Type B pancreatic cell (in vitro differentiated cells): ENCODE data around the gene C9orf152. TPM values are rescaled to one million over a fixed set of nuclear protein-coding genes. Genes with fewer than 3 reads are reported as not detected.

Experiments used
- DNase-seq: peaks from one replicate; pipeline ENCODE4 v3.0.0; 2021; ENCODE audit warnings: mixed read lengths; ENCODE audit not compliant: unreplicated experiment; ENCODE audit errors: extremely low spot score
- H3K27ac Mint-ChIP-seq: 2 replicates; pipeline ENCODE4 v1.8.0; 2021; ENCODE audit warnings: mild to moderate bottlenecking, mixed read lengths
- H3K27me3 Mint-ChIP-seq: 2 replicates; pipeline ENCODE4 v1.8.0; 2021; ENCODE audit warnings: mixed read lengths
- H3K36me3 Mint-ChIP-seq: 2 replicates; pipeline ENCODE4 v1.8.0; 2021; ENCODE audit warnings: mixed read lengths
- H3K4me1 Mint-ChIP-seq: one replicate; pipeline ENCODE4 v1.8.0; 2021; ENCODE audit warnings: mixed read lengths; ENCODE audit not compliant: unreplicated experiment
- H3K4me3 Mint-ChIP-seq: 2 replicates; pipeline ENCODE4 v1.8.0; 2021; ENCODE audit warnings: mild to moderate bottlenecking, mixed read lengths
- H3K9me3 Mint-ChIP-seq: 2 replicates; pipeline ENCODE4 v1.8.0; 2021; ENCODE audit warnings: mixed read lengths
- total RNA-seq: library from RNA; stranded (reverse); gene quantifications from 2 replicates; pipeline ENCODE4 v1.2.1, GENCODE V29; 2021; ENCODE audit warnings: low replicate concordance
- TF ChIP-seq, protein P1 (sequence below): fragments of 200-600 bp; sonication (generic); conservative IDR thresholded peaks from 2 replicates; pipeline ENCODE4 v1.5.0; 2021; ENCODE audit warnings: antibody characterized with exemption, mild to moderate bottlenecking

Gene C9orf152
- total RNA-seq, 1 donor from 2014 or later, result 2.8 TPM

DNA sequence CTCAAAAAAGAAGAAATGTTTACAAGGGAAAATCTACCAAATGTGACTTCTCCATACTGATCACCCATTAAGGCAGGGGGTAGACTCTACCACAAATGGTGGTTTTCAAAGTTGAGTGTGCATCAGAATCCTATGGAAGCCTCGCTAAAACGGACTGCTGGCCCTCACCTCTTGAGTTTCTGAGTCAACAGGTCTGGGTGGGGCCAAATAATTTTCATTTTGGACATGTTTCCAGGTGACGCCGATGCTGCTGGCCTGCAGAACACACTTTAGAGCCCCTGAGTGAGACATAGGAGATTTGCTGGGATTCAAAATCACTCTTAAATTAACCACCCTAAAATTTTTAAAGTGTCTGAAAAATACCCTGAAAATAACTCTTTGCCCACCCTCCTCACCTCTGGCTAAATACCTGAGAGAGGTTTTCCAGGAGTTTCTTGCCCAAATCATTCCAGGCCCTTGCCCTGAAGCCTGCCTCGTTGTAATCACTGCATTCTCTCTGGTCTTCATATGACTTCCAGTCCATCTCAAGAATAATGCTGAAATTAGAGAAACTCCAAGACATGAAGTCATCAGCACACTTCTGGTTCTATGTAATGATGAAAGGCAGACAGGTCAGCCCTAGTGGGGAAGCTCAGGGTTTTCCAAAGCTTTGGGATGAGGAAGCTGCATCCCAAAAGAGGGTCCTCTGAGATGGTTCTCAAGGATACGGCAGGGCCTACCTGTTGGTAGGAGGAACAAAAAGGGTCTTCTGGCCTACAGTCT is 18.2 kb downstream of the C9orf152 start:
- H3K9me3 Mint-ChIP-seq, result no peaks in the 10 kb centered on the region
- no peak overlapping the region for H3K4me3 Mint-ChIP-seq
- H3K36me3 Mint-ChIP-seq, result no peaks in the 10 kb centered on the region
- DNase-seq, result no peak
- H3K27me3 Mint-ChIP-seq, result no peaks in the 10 kb centered on the region
- H3K4me1 Mint-ChIP-seq, result peaks cover 14% of the 10 kb centered on the region
- no peak overlapping the region for H3K27ac Mint-ChIP-seq
- TF ChIP-seq, protein P1, sequence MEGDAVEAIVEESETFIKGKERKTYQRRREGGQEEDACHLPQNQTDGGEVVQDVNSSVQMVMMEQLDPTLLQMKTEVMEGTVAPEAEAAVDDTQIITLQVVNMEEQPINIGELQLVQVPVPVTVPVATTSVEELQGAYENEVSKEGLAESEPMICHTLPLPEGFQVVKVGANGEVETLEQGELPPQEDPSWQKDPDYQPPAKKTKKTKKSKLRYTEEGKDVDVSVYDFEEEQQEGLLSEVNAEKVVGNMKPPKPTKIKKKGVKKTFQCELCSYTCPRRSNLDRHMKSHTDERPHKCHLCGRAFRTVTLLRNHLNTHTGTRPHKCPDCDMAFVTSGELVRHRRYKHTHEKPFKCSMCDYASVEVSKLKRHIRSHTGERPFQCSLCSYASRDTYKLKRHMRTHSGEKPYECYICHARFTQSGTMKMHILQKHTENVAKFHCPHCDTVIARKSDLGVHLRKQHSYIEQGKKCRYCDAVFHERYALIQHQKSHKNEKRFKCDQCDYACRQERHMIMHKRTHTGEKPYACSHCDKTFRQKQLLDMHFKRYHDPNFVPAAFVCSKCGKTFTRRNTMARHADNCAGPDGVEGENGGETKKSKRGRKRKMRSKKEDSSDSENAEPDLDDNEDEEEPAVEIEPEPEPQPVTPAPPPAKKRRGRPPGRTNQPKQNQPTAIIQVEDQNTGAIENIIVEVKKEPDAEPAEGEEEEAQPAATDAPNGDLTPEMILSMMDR, result no peak

DNA sequence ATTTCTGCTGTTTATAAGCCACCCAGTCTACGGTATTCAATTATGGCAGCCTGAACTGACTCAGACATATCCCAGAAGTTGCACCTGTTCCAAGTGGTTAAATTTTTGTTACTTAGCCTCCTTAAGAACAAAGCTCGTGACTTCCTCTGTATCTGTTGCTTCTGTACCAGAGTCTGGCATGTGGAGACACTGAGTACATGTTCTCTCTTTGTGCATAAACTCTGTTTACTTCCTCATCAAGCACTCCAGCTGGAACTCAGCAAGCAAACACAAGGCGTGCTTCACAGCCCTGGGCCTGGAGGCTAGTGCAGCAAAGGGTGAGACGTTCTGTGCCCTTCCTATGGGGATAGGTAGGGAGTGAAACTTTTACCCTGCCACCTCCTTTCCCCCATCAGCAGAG is 19.0 kb downstream of the C9orf152 start:
- H3K9me3 Mint-ChIP-seq, result no peaks in the 10 kb centered on the region
- peaks cover 18% of the 10 kb centered on the region for H3K4me1 Mint-ChIP-seq
- TF ChIP-seq, protein P1, result no peak
- no peak overlapping the region for H3K4me3 Mint-ChIP-seq
- DNase-seq, result no peak
- H3K27ac Mint-ChIP-seq, result peak overlapping the region; percentile 82
- H3K27me3 Mint-ChIP-seq, result no peaks in the 10 kb centered on the region
- no peaks in the 10 kb centered on the region for H3K36me3 Mint-ChIP-seq

DNA sequence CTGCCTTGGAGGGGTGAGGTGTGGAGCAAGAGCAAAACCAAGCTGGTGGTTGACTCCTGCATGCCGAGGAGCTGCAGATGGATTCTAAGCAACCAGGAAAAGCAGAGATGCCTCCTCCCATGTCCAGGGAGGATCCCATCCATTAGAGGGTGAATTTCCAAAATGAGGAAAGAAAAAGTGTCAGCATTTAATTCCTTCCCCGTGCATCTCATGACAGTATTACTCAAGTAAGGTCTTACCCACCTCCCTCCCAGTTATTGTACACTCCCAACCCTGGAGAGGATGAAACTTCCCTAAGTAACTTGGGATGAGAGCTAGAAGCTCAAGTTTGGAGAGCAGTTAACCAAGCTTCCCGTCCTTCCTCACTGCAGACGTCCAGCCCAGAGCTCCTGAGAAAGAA is 19.9 kb downstream of the C9orf152 start:
- Mint-ChIP-seq H3K27me3 (no peaks in the 10 kb centered on the region), H3K27ac (no peak overlapping the region), H3K36me3 (no peaks in the 10 kb centered on the region), H3K4me1 (peaks cover 17% of the 10 kb centered on the region), H3K4me3 (no peak overlapping the region), H3K9me3 (no peaks in the 10 kb centered on the region)
- no peak for DNase-seq
- TF ChIP-seq, protein P1, result no peak

DNA sequence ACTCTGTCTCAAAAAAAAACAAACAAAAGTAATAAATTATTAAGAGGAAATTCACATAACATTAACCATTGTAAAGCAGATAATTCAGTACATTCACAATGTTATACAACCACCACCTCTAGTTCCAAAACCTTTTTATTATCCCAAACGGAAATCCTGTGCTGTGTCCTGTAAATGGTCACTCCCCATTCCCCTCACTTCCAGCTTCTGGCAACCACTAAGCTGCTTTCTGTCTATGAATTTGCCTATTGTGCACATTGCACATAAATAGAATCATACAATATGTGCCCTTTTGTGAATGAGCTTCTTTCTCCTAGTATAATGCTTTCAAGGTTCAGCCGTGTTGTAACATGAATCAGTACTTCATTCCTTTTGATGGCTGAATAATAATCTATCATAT is 20.8 kb downstream of the C9orf152 start:
- Mint-ChIP-seq H3K36me3 (no peaks in the 10 kb centered on the region), H3K27me3 (no peaks in the 10 kb centered on the region), H3K4me3 (no peak overlapping the region), H3K9me3 (no peaks in the 10 kb centered on the region), H3K4me1 (peaks cover 9% of the 10 kb centered on the region), H3K27ac (no peak overlapping the region)
- DNase-seq, result no peak
- TF ChIP-seq, protein P1, result no peak

DNA sequence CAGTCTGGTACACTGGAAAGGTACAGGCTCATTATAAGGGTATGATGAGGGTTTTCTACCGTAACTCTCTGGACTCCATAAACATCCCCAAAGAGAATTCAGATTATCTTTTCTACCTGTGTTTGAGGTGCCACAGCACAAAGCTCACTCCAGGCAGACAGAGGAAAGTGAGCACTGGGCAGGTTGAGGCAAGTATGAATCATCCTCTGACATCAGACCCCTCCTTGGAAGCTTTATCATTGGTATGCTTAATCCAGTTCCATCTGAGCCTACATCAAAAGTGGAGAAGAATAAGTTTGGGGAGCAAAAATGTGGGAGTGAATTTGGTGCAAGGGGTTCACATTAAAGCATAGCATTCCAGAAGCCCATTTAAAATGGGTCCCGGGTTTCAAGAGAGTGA is 21.7 kb downstream of the C9orf152 start:
- Mint-ChIP-seq H3K27ac (peak overlapping the region; percentile 17), H3K36me3 (no peaks in the 10 kb centered on the region), H3K27me3 (no peaks in the 10 kb centered on the region), H3K4me1 (peaks cover 9% of the 10 kb centered on the region), H3K4me3 (no peak overlapping the region), H3K9me3 (no peaks in the 10 kb centered on the region)
- TF ChIP-seq, protein P1, result no peak
- no peak for DNase-seq
